Left ventricle myocardium inferior (tissue), 1 donor: Measurements from ENCODE around the gene DYRK2. TPM values are rescaled to one million over a fixed set of nuclear protein-coding genes. Genes with fewer than 3 reads are reported as not detected.

Source experiments
- DNase-seq: peaks from one replicate; pipeline ENCODE4 v3.0.0-alpha.2; 2020
- H3K27ac ChIP-seq: fragments of 200-600 bp; replicated peaks from 2 replicates; pipeline ENCODE4 v1.8.0; 2021
- H3K27me3 ChIP-seq: fragments of 200-600 bp; 2 replicates; pipeline ENCODE4 v1.8.0; 2021; ENCODE audit warnings: low read depth
- H3K36me3 ChIP-seq: fragments of 200-600 bp; 2 replicates; pipeline ENCODE4 v1.8.0; 2021
- H3K4me1 ChIP-seq: fragments of 200-600 bp; 2 replicates; pipeline ENCODE4 v1.8.0; 2021
- H3K4me3 ChIP-seq: fragments of 200-600 bp; 2 replicates; pipeline ENCODE4 v1.8.0; 2021; ENCODE audit warnings: mild to moderate bottlenecking, moderate library complexity
- H3K9me3 ChIP-seq: fragments of 200-600 bp; replicated peaks from 2 replicates; pipeline ENCODE4 v1.8.0; 2021
- CTCF ChIP-seq: fragments of 200-600 bp; IDR thresholded peaks from 2 replicates; pipeline ENCODE4 v1.8.0; 2021; ENCODE audit warnings: antibody characterized with exemption, mild to moderate bottlenecking, borderline replicate concordance
- intact Hi-C: fragments of 100-400 bp; cut with micrococcal nuclease; formaldehyde crosslinking; loops from one replicate; pipeline ENCODE4 v1.11.0; 2022
- total RNA-seq: library from RNA; stranded (reverse); fragmentation: NEBNext Ultra II Directional; extraction: Animal tissue kit (Norgen Biotek cat#: 25700); gene quantifications from one replicate; pipeline ENCODE4 v1.2.1, GENCODE V29; 2021
- donor health status: DM: no; HTN: yes; CAD: no; lungs with severe emphysema.

DYRK2 gene
- total RNA-seq, 1 donor from 2014 or later, result 42.6 TPM

DNA sequence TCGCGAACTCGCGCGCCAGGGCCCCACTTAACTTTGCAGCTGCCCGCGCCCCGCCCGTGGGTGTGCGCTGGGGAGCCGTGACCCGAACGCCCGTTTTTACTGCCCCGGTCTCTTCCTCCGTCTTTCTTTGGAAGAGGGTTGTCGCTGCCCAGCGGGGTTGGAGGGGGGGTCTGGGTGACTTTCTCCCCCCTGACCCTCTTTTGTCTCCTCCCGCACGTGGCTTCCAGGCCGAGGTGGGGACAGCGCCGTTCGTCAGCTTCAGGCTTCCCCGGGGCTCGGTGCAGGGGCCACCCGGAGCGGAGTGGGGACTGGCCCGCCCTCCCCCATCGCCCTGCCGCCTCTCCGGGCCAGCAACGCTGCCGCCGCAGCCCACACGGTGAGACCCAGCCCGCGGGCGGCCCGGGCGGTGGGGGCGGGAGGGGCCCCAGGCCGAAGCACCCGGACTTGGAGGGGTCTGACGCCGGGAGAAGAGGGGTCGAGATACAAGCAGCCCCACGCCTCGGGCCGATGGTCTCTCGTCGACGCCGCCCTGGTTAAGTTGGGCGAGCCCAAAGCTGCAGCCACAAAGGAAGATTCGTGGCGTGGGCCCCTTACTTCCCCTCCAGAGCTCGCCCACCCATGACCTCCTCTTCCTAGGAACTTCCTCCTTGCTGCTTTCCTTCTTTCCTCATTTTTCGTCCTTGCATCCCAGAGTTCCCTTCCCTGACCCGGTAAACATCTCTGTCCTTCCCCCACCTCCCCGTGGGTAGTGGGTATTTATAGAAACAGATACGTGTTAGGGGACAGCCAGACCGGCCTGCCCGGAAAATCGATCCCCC, 1.2 kb downstream of the DYRK2 start:
- TF ChIP-seq CTCF, result no peak
- intact Hi-C loops, result no loop called here
- Histone ChIP-seq H3K4me1 (peaks cover 73% of the 10 kb centered on the region), H3K9me3 (no peaks in the 10 kb centered on the region), H3K4me3 (peak overlapping the region; percentile 94), H3K27ac (peak overlapping the region; percentile 99), H3K27me3 (no peaks in the 10 kb centered on the region), H3K36me3 (no peaks in the 10 kb centered on the region)
- peak; percentile 41 for DNase-seq

DNA sequence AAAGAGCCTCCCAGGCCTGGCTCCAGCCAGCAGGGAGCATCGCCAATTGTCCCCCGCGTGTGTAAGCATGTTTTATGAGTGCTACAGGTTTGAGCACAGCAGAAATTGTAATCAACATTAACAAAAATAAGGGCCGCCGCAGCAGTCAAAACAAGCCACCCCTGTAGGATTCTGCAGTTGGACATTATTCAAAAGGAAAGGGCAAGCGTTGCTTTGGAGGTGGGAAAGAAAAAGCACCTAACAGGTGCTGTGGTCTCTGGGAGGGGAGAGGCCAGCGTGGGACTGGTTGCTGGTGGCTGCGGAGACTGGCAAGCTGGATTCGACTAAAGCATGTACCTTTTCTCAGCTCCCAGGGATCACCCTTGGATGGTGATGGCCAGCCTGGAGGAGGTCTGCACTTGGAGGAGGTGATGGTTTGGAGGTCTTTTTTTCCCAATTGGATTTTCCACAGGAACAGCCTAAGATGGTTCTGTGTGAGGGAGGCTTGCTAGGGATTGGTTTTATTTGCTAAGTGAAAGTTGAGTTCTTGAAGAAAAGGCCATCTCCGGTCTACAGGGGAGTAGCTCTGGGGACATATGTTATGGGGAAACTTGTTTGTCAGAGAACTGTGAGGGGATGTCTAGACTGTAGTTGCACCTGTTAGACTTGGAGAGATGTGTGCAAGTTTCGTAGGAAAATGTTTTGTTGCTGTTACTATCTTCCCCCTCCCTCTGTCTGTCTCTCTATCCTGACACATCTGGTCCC, 2.0 kb downstream of the DYRK2 start:
- intact Hi-C loops, result no loop called here
- no peaks in the 10 kb centered on the region for H3K27me3 ChIP-seq
- H3K27ac ChIP-seq, result peak overlapping the region; percentile 99
- H3K4me1 ChIP-seq, result peaks cover 81% of the 10 kb centered on the region
- TF ChIP-seq CTCF, result no peak
- DNase-seq, result peak; percentile 55
- no peaks in the 10 kb centered on the region for H3K36me3 ChIP-seq
- no peaks in the 10 kb centered on the region for H3K9me3 ChIP-seq
- H3K4me3 ChIP-seq, result peak overlapping the region; percentile 94

DNA sequence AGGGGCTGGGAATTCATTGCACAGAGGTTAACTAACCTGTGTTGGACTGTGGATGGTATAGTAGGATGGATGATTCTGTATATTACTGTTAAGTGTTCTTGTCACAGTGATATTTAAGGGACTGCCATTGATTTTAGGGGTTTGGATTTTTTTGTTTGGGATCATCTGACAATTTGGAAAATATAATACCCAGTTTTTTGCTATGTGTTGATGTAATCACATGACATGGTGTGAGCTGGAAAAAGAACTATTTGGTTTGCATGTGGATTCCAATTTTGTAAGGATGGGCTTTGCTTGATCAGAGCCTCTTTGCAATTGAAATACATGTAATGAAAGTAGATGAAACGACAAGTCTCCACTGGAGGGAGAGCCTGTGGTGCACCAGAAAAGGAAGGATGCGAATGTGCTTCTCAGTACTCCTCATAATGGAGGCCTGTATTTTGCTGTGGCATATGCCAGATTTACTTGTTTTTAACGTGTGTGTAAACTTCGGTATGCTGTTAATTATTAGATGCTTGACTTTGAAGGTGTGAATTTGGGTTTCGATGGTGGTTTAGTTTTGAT, 2.7 kb downstream of the DYRK2 start:
- Histone ChIP-seq H3K27me3 (no peaks in the 10 kb centered on the region), H3K27ac (peak overlapping the region; percentile 99), H3K4me3 (peak overlapping the region; percentile 94), H3K9me3 (no peaks in the 10 kb centered on the region), H3K36me3 (no peaks in the 10 kb centered on the region), H3K4me1 (peaks cover 87% of the 10 kb centered on the region)
- TF ChIP-seq CTCF, result peak; percentile 52
- DNase-seq, result no peak
- intact Hi-C loops, result no loop called here

- intact Hi-C loops, result no loop called here
- Histone ChIP-seq H3K4me1 (peaks cover 100% of the 10 kb centered on the region), H3K4me3 (no peak overlapping the region), H3K9me3 (no peaks in the 10 kb centered on the region), H3K27me3 (no peaks in the 10 kb centered on the region), H3K36me3 (peaks cover 25% of the 10 kb centered on the region), H3K27ac (peak overlapping the region; percentile 4)
- DNase-seq, result no peak
- TF ChIP-seq CTCF, result no peak
Observed at GRCh38 chr12:67655829-67656228, 7.3 kb downstream of the DYRK2 start.

GRCh38 chr12:67656251-67656650, 7.7 kb downstream of the DYRK2 start:
- no peak for TF ChIP-seq CTCF
- DNase-seq, result no peak
- Histone ChIP-seq H3K27ac (peak overlapping the region; percentile 4), H3K36me3 (peaks cover 25% of the 10 kb centered on the region), H3K4me3 (no peak overlapping the region), H3K9me3 (no peaks in the 10 kb centered on the region), H3K27me3 (no peaks in the 10 kb centered on the region), H3K4me1 (peaks cover 100% of the 10 kb centered on the region)
- intact Hi-C loops, result no loop called here
